Heart left ventricle (tissue), 16 donors: ENCODE measurements around the gene NOX3. TPM values are rescaled to one million over a fixed set of nuclear protein-coding genes. Genes with fewer than 3 reads are reported as not detected.
"Not testable (repeated sequence)": the region's sequence is repeated elsewhere in the genome, so short reads cannot be mapped to it uniquely, and the experiment has no call there.

Source experiments
- ATAC-seq, 4 donors: fragments of 200-7000 bp; cut with Tn5 transposase; one replicate each; pipeline ENCODE4 v1.9.1; 2020 to 2022; ENCODE audit warnings: moderate library complexity in 4 of 4, mild to moderate bottlenecking in 3 of 4, moderate number of reproducible peaks in 1 of 4
- DNase-seq, 5 donors: peaks; one replicate each; pipeline ENCODE4 v3.0.0-alpha.2; 2020
- H3K27ac ChIP-seq, 12 donors: fragments of 200-600 bp; sonication (generic) in 4 of 12; one replicate each; pipeline versions ENCODE4 v1.5.0 to v1.8.0; 2016 to 2022; ENCODE audit warnings: mild to moderate bottlenecking in 2 of 12
- H3K27me3 ChIP-seq, 9 donors: fragments of 200-600 bp; sonication (generic) in 2 of 9; one replicate each; pipeline versions ENCODE4 v1.5.1 to v1.8.0; 2016 to 2022; ENCODE audit warnings: mild to moderate bottlenecking in 3 of 9
- H3K36me3 ChIP-seq, 9 donors: fragments of 200-600 bp; sonication (generic) in 2 of 9; one replicate each; pipeline versions ENCODE4 v1.5.0 to v1.8.0; 2018 to 2022; ENCODE audit warnings: mild to moderate bottlenecking in 2 of 9
- H3K4me1 ChIP-seq, 12 donors: fragments of 200-600 bp; sonication (generic) in 4 of 12; one replicate each; pipeline versions ENCODE4 v1.5.0 to v1.8.0; 2016 to 2022; ENCODE audit warnings: mild to moderate bottlenecking in 3 of 12
- H3K4me3 ChIP-seq, 12 donors: fragments of 200-600 bp; sonication (generic) in 4 of 12; one replicate each; pipeline versions ENCODE4 v1.5.0 to v1.8.0; 2017 to 2022; ENCODE audit warnings: mild to moderate bottlenecking in 9 of 12, moderate library complexity in 4 of 12
- H3K9me3 ChIP-seq, 12 donors: fragments of 200-600 bp; sonication (generic) in 4 of 12; one replicate each; pipeline versions ENCODE4 v1.5.0 to v1.8.0; 2016 to 2022; ENCODE audit warnings: mild to moderate bottlenecking in 1 of 12
- CTCF ChIP-seq, 12 donors: fragments of 200-600 bp; sonication (generic) in 4 of 12; IDR thresholded peaks; one replicate each; pipeline versions ENCODE4 v1.5.0 to v1.8.0; 2018 to 2022; ENCODE audit warnings: antibody characterized with exemption in 12 of 12, mild to moderate bottlenecking in 5 of 12
- POLR2A ChIP-seq, 2 donors: fragments of 450-650 bp; IDR thresholded peaks; one replicate each; pipeline ENCODE4 v1.6.1; 2017; ENCODE audit warnings: antibody characterized with exemption in 2 of 2, mild to moderate bottlenecking in 2 of 2, moderate library complexity in 2 of 2
- WGBS, 4 donors: extraction: QIAGEN DNeasy Blood & Tissue Kit in 2 of 4; methylation state at CpG; one replicate each; pipeline versions ENCODE4 v1.1.5 to v1.1.7; 2013 to 2018; 5-methylcytosine and 5-hydroxymethylcytosine counted together
- intact Hi-C, 10 donors: fragments of 100-400 bp; cut with DNase I; formaldehyde crosslinking; loops; one replicate each; pipeline versions ENCODE4 v1.11.1 to v1.14.2; 2022
- polyA plus RNA-seq, 2 donors: library from polyadenylated mRNA; stranded (reverse); fragments of 200-250 nt; gene quantifications; one replicate each; pipeline ENCODE4 v1.2.3, GENCODE V29; 2013
- total RNA-seq, 9 donors: library from RNA; depleted of rRNA in 2 of 9; stranded (reverse); fragments of >200 nt in 2 of 9; fragmentation: NEBNext Ultra II Directional in 3 of 9; extraction: Animal tissue kit (Norgen Biotek cat#: 25700) in 3 of 9; gene quantifications; one replicate each; pipeline versions ENCODE4 v1.1.0 to v1.2.4, GENCODE V29; 2016 to 2023
- donor health status: ischemic (EF 13 %, LVEDD 7.1; RV severe dilation, severe dysfunction).
- donor health status: healthy with polysubstance abuse.
- donor health status: DM: no; HTN: yes; CAD: no.
- donor health status: DM: no; HTN: no; CAD: no.
- donor health status: ischemic (EF 25% LVEDD 6.9; RV normal size, moderate dysfunction).
- donor health status: ischemic (EF 25% LVEDD 5.7; RV mildly dilated, moderate dysfunction).
- donor health status: healthy.
- donor health status: DM: yes; HTN: yes; CAD: no.
- donor health status: ischemic (EF 35%, LVEDD 5.7; RV mildly dilated, moderate dysfunction).
- donor health status: nonischemic (EF 11% LVEDD 7.7; RV severe dilation, severe dysfunction).
- donor health status: DM: yes; HTN: yes; CAD: no.
- donor health status: PGD.
- donor health status: ischemic (EF 29% LVEDD 5.4; RV normal size, mild dysfunction).
- donor health status: nonischemic (EF 23%, LVEDD 6.1; RV moderate dilation, normal function).

Gene NOX3
- total and polyA plus RNA-seq, 11 donors, result not detected

GRCh38 chr6:155452576-155452975, 3.1 kb downstream of the NOX3 start:
- ATAC-seq (no peak), DNase-seq (no peak)
- WGBS, 4 donors, result 88 to 89% (median 88%) methylated on average over 3 of the region's 3 CpGs
- Histone ChIP-seq H3K36me3 (no peaks in the 10 kb centered on the region), H3K4me3 (no peak overlapping the region), H3K27me3 (peaks cover 0 to 20% (median 0%) of the 10 kb centered on the region in 9 donors), H3K27ac (no peak overlapping the region), H3K4me1 (peaks cover 0 to 9% (median 0%) of the 10 kb centered on the region in 12 donors), H3K9me3 (no peaks in the 10 kb centered on the region)
- TF ChIP-seq CTCF (IDR thresholded peaks at IDR 0.05), result no peak
- no peak for TF ChIP-seq POLR2A (IDR thresholded peaks at IDR 0.05)
- intact Hi-C loops, result no loop called here

- H3K27me3 ChIP-seq, result peaks cover 0 to 20% (median 0%) of the 10 kb centered on the region in 9 donors
- H3K9me3 ChIP-seq, intact Hi-C loops, H3K36me3 ChIP-seq, H3K4me1 ChIP-seq, H3K27ac ChIP-seq, H3K4me3 ChIP-seq, DNase-seq, ATAC-seq: not testable (repeated sequence)
- WGBS, 4 donors, result 81 to 90% (median 84%) methylated on average over 7 of the region's 7 CpGs
Observed at GRCh38 chr6:155451530-155451929, 4.1 kb downstream of the NOX3 start.

- 97 to 100% (median 98%) methylated on average over 2 of the region's 2 CpGs for WGBS, 4 donors
- H3K4me3 ChIP-seq, result no peak overlapping the region
- TF ChIP-seq POLR2A (IDR thresholded peaks at IDR 0.05) (no peak), CTCF (IDR thresholded peaks at IDR 0.05) (no peak)
Observed at GRCh38 chr6:155450240-155450581, 5.4 kb downstream of the NOX3 start.

GRCh38 chr6:155449450-155450239, 6.0 kb downstream of the NOX3 start:
- H3K4me3 ChIP-seq, result no peak overlapping the region
- H3K27me3 ChIP-seq, result peaks cover 0 to 20% (median 0%) of the 10 kb centered on the region in 9 donors
- H3K27ac ChIP-seq, result no peak overlapping the region
- no peaks in the 10 kb centered on the region for H3K36me3 ChIP-seq
- intact Hi-C loops, result no loop called here
- WGBS, 4 donors, result 43 to 54% (median 51%) methylated on average over 14 of the region's 14 CpGs
- ATAC-seq, result no peak
- TF ChIP-seq CTCF (IDR thresholded peaks at IDR 0.05), result no peak
- no peak for TF ChIP-seq POLR2A (IDR thresholded peaks at IDR 0.05)
- peaks cover 0 to 9% (median 0%) of the 10 kb centered on the region in 12 donors for H3K4me1 ChIP-seq
- DNase-seq, result no peak
- no peaks in the 10 kb centered on the region for H3K9me3 ChIP-seq

More at GRCh38 chr6:155450240-155450581, 5.4 kb downstream of the NOX3 start:
- DNase-seq (no peak), ATAC-seq (no peak)
- no peak overlapping the region for H3K27ac ChIP-seq
- no peaks in the 10 kb centered on the region for H3K36me3 ChIP-seq
- intact Hi-C loops, result no loop called here
- H3K4me1 ChIP-seq, result peaks cover 0 to 9% (median 0%) of the 10 kb centered on the region in 12 donors
- peaks cover 0 to 20% (median 0%) of the 10 kb centered on the region in 9 donors for H3K27me3 ChIP-seq
- H3K9me3 ChIP-seq, result no peaks in the 10 kb centered on the region
